HepG2 (cell line): ENCODE measurements around the gene NAT14. TPM values are rescaled to one million over a fixed set of nuclear protein-coding genes. Genes with fewer than 3 reads are reported as not detected.
A peak's percentile ranks its signal among the peaks of the same experiment; 100 is the strongest.

Source experiments
- ADNP ChIP-seq: sonication (generic); formaldehyde crosslinking; IDR thresholded peaks from 2 replicates; pipeline ENCODE4 v1.4.0; 2020; ENCODE audit warnings: missing genetic modification reagents
- DR1 ChIP-seq: sonication (generic); formaldehyde crosslinking; IDR thresholded peaks from 2 replicates; pipeline ENCODE4 v1.8.0; 2021; ENCODE audit warnings: mild to moderate bottlenecking, missing genetic modification reagents, inconsistent platforms
- FLYWCH1 ChIP-seq: sonication (generic); formaldehyde crosslinking; IDR thresholded peaks from 2 replicates; pipeline ENCODE4 v1.8.1; 2023; ENCODE audit warnings: mild to moderate bottlenecking, missing genetic modification reagents
- FOSL2 ChIP-seq: sonication (generic); formaldehyde crosslinking; IDR thresholded peaks from 2 replicates; pipeline ENCODE4 v1.4.0; 2020; ENCODE audit warnings: missing genetic modification reagents
- HES4 ChIP-seq: sonication (generic); formaldehyde crosslinking; IDR thresholded peaks from 2 replicates; pipeline ENCODE4 v1.9.0; 2021; ENCODE audit warnings: mild to moderate bottlenecking, missing genetic modification reagents, borderline replicate concordance
- MED1 ChIP-seq: sonication (generic); formaldehyde crosslinking; IDR thresholded peaks from 2 replicates; pipeline ENCODE4 v1.4.0; 2020; ENCODE audit warnings: missing genetic modification reagents
- PAWR ChIP-seq: sonication (generic); formaldehyde crosslinking; IDR thresholded peaks from 2 replicates; pipeline ENCODE4 v1.4.0; 2020; ENCODE audit warnings: missing genetic modification reagents, mild to moderate bottlenecking, borderline replicate concordance
- RBM22 ChIP-seq: fragments of 200-400 bp; formaldehyde crosslinking; optimal IDR thresholded peaks from 2 replicates; pipeline ENCODE3; 2017; ENCODE audit warnings: mild to moderate bottlenecking, low read length, moderate library complexity
- SAFB2 ChIP-seq: sonication (generic); formaldehyde crosslinking; IDR thresholded peaks from 2 replicates; pipeline ENCODE4 v1.5.1; 2020; ENCODE audit warnings: missing genetic modification reagents, low read depth, mild to moderate bottlenecking, borderline replicate concordance
- SSRP1 ChIP-seq: IDR thresholded peaks from 2 replicates; pipeline ENCODE4 v1.6.1; 2016; ENCODE audit warnings: control low read depth
- ZBTB2 ChIP-seq: sonication (generic); formaldehyde crosslinking; IDR thresholded peaks from 2 replicates; pipeline ENCODE4 v1.8.0; 2022; ENCODE audit warnings: low read depth, missing genetic modification reagents
- ZBTB42 ChIP-seq: sonication (generic); formaldehyde crosslinking; IDR thresholded peaks from 2 replicates; pipeline ENCODE4 v1.5.0; 2020; ENCODE audit warnings: mild to moderate bottlenecking, missing genetic modification reagents
- ZNF205 ChIP-seq: IDR thresholded peaks from 2 replicates; pipeline ENCODE4 v1.6.1; 2018; ENCODE audit warnings: missing biosample characterization, missing genetic modification reagents
- ZNF33A ChIP-seq: sonication (generic); formaldehyde crosslinking; IDR thresholded peaks from 2 replicates; pipeline ENCODE4 v1.5.1; 2020; ENCODE audit warnings: missing genetic modification reagents, mild to moderate bottlenecking, moderate library complexity, borderline replicate concordance
- ZNF562 ChIP-seq: sonication (generic); formaldehyde crosslinking; IDR thresholded peaks from 2 replicates; pipeline ENCODE4 v1.8.0; 2022; ENCODE audit warnings: missing genetic modification reagents, borderline replicate concordance
- ZNF576 ChIP-seq: sonication (generic); formaldehyde crosslinking; IDR thresholded peaks from 2 replicates; pipeline ENCODE4 v1.4.0; 2020; ENCODE audit warnings: mild to moderate bottlenecking, missing genetic modification reagents
- ZNF841 ChIP-seq: sonication (generic); formaldehyde crosslinking; IDR thresholded peaks from 2 replicates; pipeline ENCODE4 v1.8.1; 2023; ENCODE audit warnings: missing genetic modification reagents, borderline replicate concordance
- ZSCAN9 ChIP-seq: IDR thresholded peaks from 2 replicates; pipeline ENCODE4 v1.6.1; 2016; ENCODE audit warnings: borderline replicate concordance
- polyA plus RNA-seq, 8 experiments: library from polyadenylated mRNA; depleted of rRNA in 3 of 8; stranded (reverse) in 7 of 8; unstranded in 1 of 8; fragments of >200 nt; fragmentation: Illumina TruSeq in 4 of 8; extraction: Trizol in 4 of 8; gene quantifications; 2 replicates each; pipeline versions ENCODE4 v1.2.1 to v1.2.3, GENCODE V29; 2011 to 2016; ENCODE audit warnings: low read depth in 4 of 8, missing spikeins in 1 of 8, mixed read lengths in 1 of 8; ENCODE audit not compliant: insufficient read depth in 1 of 8
- total RNA-seq, 5 experiments: library from RNA; depleted of rRNA; stranded (reverse); fragments of >200 nt; fragmentation: Illumina TruSeq; extraction: Trizol; gene quantifications; 2 replicates each; pipeline ENCODE4 v1.2.3, GENCODE V29; 2016; ENCODE audit warnings: low read depth in 1 of 5
- TF ChIP-seq, protein P1 (sequence below): sonication (generic); formaldehyde crosslinking; IDR thresholded peaks from 2 replicates; pipeline ENCODE4 v1.5.0; 2020; ENCODE audit warnings: missing genetic modification reagents, mild to moderate bottlenecking, borderline replicate concordance
- TF ChIP-seq, protein P2 (sequence below): sonication (generic); formaldehyde crosslinking; IDR thresholded peaks from 2 replicates; pipeline ENCODE4 v1.5.0; 2020; ENCODE audit warnings: mild to moderate bottlenecking, missing genetic modification reagents
- TF ChIP-seq, protein P3 (sequence below): sonication (generic); formaldehyde crosslinking; IDR thresholded peaks from 2 replicates; pipeline ENCODE4 v1.9.0; 2021; ENCODE audit warnings: missing genetic modification reagents, borderline replicate concordance

Gene NAT14
- total and polyA plus RNA-seq, 2 of the 13 experiments (the other 11 are each of a cell fraction or from before 2014, with no cell fraction given): 20.7 to 22.3 TPM

GRCh38 chr19:55437410-55437809 lies 47.6 kb upstream of the NAT14 start (continued):
- TF ChIP-seq ZNF841 (CRISPR knock-in tag) (no peak), PAWR (CRISPR knock-in tag) (no peak), ZNF576 (no peak), ADNP (CRISPR knock-in tag) (no peak), ZBTB42 (CRISPR knock-in tag) (no peak), MED1 (CRISPR knock-in tag) (peak; percentile 21; the same call in 1 of the 2 replicates), ZSCAN9 (peak; percentile 95), HES4 (CRISPR knock-in tag) (peak; percentile 83), FLYWCH1 (CRISPR knock-in tag) (no peak), DR1 (CRISPR knock-in tag) (0 out of 2 replicates have a peak, but pooled peaks have one; percentile 20), RBM22 (no peak), SAFB2 (CRISPR knock-in tag) (no peak), FOSL2 (CRISPR knock-in tag) (peak; percentile 46), SSRP1 (CRISPR knock-in tag) (no peak), ZNF33A (no peak), ZBTB2 (CRISPR knock-in tag) (no peak), ZNF562 (CRISPR knock-in tag) (no peak), ZNF205 (0 out of 2 replicates have a peak, but pooled peaks have one; percentile 54)
- TF ChIP-seq, protein P1, sequence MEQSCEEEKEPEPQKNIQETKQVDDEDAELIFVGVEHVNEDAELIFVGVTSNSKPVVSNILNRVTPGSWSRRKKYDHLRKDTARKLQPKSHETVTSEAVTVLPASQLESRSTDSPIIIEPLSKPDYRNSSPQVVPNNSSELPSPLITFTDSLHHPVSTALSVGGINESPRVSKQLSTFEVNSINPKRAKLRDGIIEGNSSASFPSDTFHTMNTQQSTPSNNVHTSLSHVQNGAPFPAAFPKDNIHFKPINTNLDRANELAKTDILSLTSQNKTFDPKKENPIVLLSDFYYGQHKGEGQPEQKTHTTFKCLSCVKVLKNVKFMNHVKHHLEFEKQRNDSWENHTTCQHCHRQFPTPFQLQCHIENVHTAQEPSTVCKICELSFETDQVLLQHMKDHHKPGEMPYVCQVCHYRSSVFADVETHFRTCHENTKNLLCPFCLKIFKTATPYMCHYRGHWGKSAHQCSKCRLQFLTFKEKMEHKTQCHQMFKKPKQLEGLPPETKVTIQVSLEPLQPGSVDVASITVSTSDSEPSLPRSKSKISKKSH (CRISPR knock-in tag): no peak
- TF ChIP-seq, protein P2, sequence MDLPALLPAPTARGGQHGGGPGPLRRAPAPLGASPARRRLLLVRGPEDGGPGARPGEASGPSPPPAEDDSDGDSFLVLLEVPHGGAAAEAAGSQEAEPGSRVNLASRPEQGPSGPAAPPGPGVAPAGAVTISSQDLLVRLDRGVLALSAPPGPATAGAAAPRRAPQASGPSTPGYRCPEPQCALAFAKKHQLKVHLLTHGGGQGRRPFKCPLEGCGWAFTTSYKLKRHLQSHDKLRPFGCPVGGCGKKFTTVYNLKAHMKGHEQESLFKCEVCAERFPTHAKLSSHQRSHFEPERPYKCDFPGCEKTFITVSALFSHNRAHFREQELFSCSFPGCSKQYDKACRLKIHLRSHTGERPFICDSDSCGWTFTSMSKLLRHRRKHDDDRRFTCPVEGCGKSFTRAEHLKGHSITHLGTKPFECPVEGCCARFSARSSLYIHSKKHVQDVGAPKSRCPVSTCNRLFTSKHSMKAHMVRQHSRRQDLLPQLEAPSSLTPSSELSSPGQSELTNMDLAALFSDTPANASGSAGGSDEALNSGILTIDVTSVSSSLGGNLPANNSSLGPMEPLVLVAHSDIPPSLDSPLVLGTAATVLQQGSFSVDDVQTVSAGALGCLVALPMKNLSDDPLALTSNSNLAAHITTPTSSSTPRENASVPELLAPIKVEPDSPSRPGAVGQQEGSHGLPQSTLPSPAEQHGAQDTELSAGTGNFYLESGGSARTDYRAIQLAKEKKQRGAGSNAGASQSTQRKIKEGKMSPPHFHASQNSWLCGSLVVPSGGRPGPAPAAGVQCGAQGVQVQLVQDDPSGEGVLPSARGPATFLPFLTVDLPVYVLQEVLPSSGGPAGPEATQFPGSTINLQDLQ: no peak
- TF ChIP-seq, protein P3, sequence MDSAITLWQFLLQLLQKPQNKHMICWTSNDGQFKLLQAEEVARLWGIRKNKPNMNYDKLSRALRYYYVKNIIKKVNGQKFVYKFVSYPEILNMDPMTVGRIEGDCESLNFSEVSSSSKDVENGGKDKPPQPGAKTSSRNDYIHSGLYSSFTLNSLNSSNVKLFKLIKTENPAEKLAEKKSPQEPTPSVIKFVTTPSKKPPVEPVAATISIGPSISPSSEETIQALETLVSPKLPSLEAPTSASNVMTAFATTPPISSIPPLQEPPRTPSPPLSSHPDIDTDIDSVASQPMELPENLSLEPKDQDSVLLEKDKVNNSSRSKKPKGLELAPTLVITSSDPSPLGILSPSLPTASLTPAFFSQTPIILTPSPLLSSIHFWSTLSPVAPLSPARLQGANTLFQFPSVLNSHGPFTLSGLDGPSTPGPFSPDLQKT (CRISPR knock-in tag): no peak
